ENCODE data around the gene BBLN. TPM values are rescaled to one million over a fixed set of nuclear protein-coding genes. Genes with fewer than 3 reads are reported as not detected.
"Not testable (repeated sequence)": the region's sequence is repeated elsewhere in the genome, so short reads cannot be mapped to it uniquely, and the experiment has no call there.

Gene BBLN
- polyA plus RNA-seq, 1 donor = 39.7 TPM

DNA sequence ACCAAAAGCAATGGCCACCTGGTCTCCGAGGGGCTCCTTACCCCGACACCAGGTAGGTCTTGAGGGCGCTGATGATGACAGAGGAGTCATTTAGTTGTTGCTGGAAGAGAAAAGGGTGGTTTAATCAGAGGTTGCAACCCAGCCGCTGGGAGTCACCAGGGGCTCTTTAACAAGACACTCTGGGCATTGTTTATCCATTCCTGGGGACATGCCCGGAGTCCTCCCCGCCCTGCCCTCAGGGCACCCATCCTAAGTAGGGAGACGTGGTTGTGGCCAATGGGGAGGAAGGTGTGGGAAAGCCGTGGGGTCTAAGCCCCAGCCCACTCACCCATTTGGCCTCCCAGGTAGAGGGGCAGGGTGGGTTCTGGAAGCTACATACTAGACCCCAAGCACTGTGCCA lies 35.6 kb upstream of the BBLN start:
- H3K36me3 ChIP-seq (ENCODE audit: control insufficient read depth, insufficient read depth, low read length) = peaks cover 55% of the 10 kb centered on the region
- H3K9me3 ChIP-seq (ENCODE audit: control insufficient read depth, low read depth, low read length) = peaks cover 10% of the 10 kb centered on the region
- no peak overlapping the region for H3K27ac ChIP-seq (ENCODE audit: low read length)
- no peak overlapping the region for H3K4me3 ChIP-seq (ENCODE audit: low read length)
- H3K4me1 ChIP-seq (ENCODE audit: control insufficient read depth, insufficient read depth, low read length) = peaks cover 16% of the 10 kb centered on the region
- no CpG with 5 or more reads among the region's 8 CpGs for WGBS (ENCODE audit: insufficient coverage, low lambda C conversion rate)
- no peak for DNase-seq
- no peaks in the 10 kb centered on the region for H3K27me3 ChIP-seq (ENCODE audit: control insufficient read depth, insufficient read depth, low read length)

DNA sequence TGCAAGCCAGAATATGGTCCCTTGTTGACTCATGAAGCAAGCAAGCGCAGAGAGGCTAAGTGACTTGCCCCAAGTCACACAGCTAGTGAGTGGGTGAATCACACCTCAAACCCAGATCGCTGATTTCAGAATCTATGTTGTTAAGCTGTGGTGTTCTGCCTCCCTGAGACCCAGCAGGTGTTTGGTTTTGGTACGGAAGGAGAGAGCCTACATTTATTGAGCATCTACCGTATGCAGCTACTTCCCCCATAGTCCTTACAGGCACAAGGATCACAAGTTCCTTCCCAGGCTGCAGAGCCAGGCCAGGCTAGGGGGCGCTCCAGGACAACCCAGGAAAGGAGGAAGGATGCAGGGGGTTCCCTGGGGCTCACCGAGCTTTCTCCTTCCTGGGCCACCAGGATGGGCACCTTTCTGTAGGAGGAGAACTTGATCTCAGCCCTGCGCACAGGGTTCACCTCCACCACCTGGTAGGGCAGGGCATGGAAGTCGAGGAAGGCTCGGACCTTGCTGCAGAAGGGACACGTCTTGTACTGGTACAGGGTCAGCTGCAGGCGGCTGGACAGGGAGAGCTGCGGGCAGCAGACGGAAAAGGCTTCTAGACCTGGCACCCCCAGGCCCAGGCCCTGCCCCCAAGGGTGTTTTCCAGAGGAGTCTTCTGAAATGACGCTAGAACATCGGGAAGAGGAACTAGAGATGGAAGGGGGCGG lies 35.0 kb upstream of the BBLN start:
- Histone ChIP-seq H3K27me3 (ENCODE audit: control insufficient read depth, insufficient read depth, low read length) (no peaks in the 10 kb centered on the region), H3K4me1 (ENCODE audit: control insufficient read depth, insufficient read depth, low read length) (peaks cover 16% of the 10 kb centered on the region), H3K4me3 (ENCODE audit: low read length) (no peak overlapping the region), H3K36me3 (ENCODE audit: control insufficient read depth, insufficient read depth, low read length) (peaks cover 54% of the 10 kb centered on the region), H3K27ac (ENCODE audit: low read length) (no peak overlapping the region), H3K9me3 (ENCODE audit: control insufficient read depth, low read depth, low read length) (peaks cover 11% of the 10 kb centered on the region)
- 72% methylated on average over 2 of the region's 16 CpGs for WGBS (ENCODE audit: insufficient coverage, low lambda C conversion rate)
- DNase-seq = peak; percentile 54 to 63

DNA sequence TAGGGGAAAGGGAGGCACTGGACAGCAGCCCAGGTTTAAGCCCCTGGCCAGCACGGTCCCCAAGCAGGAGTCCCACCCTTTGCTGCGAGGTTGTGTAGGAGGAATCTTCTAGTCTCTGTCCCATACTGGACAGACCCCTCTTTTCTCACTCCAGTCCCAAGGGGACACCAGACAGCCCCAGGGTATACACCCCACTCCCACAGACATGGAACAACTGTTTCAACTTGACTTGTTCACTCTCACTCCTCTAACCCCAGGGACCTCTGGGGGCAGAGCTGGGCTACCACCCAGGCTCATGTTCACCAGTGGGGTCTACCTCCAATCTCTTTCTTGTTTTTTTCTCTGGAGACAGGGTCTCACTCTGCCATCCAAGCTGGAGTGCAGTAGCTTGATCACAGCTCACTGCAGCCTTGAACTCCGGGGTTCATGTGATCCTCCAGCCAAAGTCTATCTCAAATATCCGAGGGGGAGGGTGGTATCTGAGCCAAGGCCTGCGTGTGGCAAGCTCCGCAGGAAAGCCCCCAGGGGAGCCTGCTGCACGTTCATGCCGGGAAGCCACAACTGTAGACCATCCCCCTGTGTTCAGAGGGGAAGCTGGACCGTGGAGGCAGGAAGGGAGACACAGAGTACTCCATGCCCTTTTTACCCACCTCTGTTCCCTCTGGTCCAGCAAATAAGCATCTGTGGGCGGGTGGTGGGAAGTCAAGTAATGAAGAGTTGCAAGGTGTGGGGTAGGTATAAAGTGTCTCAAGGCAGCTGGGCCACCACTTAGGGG lies 34.3 kb upstream of the BBLN start:
- H3K27me3 ChIP-seq (ENCODE audit: control insufficient read depth, insufficient read depth, low read length) = no peaks in the 10 kb centered on the region
- H3K4me1 ChIP-seq (ENCODE audit: control insufficient read depth, insufficient read depth, low read length) = peaks cover 21% of the 10 kb centered on the region
- DNase-seq = peak in 1 of 2 donors; percentile 11
- peaks cover 48% of the 10 kb centered on the region for H3K36me3 ChIP-seq (ENCODE audit: control insufficient read depth, insufficient read depth, low read length)
- H3K9me3 ChIP-seq (ENCODE audit: control insufficient read depth, low read depth, low read length) = peaks cover 11% of the 10 kb centered on the region
- H3K4me3 ChIP-seq (ENCODE audit: low read length) = peak overlapping the region; percentile 1
- no CpG with 5 or more reads among the region's 10 CpGs for WGBS (ENCODE audit: insufficient coverage, low lambda C conversion rate)
- no peak overlapping the region for H3K27ac ChIP-seq (ENCODE audit: low read length)

DNA sequence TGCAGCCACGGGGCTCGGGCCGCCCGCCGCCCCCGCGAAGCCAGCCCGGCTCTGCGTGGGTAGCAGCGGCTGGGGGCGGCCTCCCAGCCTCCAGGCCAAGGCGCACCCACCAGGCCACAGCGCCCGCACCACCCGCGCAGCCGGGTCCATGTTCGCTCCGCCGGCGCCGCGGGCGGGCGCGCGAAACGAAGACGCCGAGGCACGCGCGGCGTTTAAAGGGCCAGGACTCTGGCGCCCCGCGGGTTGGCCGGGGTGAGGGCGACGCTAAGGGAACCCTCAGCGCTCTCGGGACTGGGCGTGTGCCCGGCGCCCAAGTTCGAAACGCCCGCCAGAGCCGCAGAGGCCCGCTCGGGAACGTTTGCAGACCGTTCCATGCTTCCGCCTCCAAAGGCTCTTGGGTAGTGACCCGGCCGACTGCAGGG lies 32.5 kb upstream of the BBLN start, which contains the start of gene PTGES2:
Gene PTGES2, minus strand, starts transcription at position 162 of the 422 bp plus-strand sequence. Its CDS starts 12 bp downstream, at position 150.
- Histone ChIP-seq H3K27ac (ENCODE audit: low read length) (peak within 1 kb of the TSS; percentile 97), H3K4me1 (ENCODE audit: control insufficient read depth, insufficient read depth, low read length) (peaks cover 34% of the 10 kb centered on the region), H3K9me3 (ENCODE audit: control insufficient read depth, low read depth, low read length) (peaks cover 11% of the 10 kb centered on the region), H3K36me3 (ENCODE audit: control insufficient read depth, insufficient read depth, low read length) (peaks cover 31% of the 10 kb centered on the region), H3K4me3 (ENCODE audit: low read length) (peak within 1 kb of the TSS; percentile 100), H3K27me3 (ENCODE audit: control insufficient read depth, insufficient read depth, low read length) (no peaks in the 10 kb centered on the region)
- no CpG with 5 or more reads among the region's 56 CpGs for WGBS (ENCODE audit: insufficient coverage, low lambda C conversion rate)
- DNase-seq = peak; percentile 78 to 93

DNA sequence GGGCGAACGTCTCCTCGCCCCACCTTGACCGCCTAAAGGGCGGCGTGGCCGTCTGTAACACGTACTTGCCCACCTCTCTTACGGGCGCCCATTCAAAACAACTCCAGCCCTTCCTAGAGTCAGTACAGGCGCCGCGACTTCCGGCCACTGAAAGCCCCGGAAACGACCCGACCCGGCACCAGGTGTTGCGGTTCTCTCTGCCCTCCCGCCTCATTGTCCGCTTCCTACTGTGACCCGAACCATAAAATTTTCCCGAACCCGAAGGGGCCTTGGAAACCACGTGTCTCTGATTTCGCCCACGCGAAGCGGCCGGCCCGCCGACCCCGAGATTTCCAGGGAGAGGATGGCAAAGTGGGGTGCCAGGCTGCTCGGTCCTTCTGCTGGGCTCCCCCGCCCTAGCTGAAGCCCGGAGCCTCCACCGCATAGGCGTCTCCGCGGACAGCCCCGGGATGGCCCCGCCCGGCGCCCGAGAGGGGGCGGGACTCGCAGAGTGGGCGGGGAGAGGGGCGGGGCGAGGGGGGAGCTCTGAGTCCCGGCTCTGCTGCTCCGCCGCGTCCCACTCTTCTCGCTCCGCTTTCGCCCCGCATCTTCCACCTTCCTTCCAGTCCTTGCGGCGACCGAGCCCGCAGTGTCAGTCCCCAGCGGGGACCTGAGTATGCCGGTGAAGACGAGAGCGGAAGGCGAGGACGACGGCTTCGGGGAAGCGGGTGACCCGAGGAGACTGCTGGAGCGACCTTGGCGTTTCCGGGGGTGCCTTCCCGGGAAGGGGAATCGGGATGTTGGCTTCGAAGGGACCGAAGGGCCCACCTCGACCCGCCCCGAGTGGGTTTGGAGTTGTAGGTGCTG lies 31.9 kb upstream of the BBLN start:
- no CpG with 5 or more reads among the region's 82 CpGs for WGBS (ENCODE audit: insufficient coverage, low lambda C conversion rate)
- Histone ChIP-seq H3K9me3 (ENCODE audit: control insufficient read depth, low read depth, low read length) (peaks cover 11% of the 10 kb centered on the region), H3K4me1 (ENCODE audit: control insufficient read depth, insufficient read depth, low read length) (peaks cover 37% of the 10 kb centered on the region), H3K27me3 (ENCODE audit: control insufficient read depth, insufficient read depth, low read length) (no peaks in the 10 kb centered on the region), H3K36me3 (ENCODE audit: control insufficient read depth, insufficient read depth, low read length) (peaks cover 25% of the 10 kb centered on the region), H3K4me3 (ENCODE audit: low read length) (peak overlapping the region; percentile 100), H3K27ac (ENCODE audit: low read length) (peak overlapping the region; percentile 97)
- DNase-seq = peak; percentile 86 to 97

DNA sequence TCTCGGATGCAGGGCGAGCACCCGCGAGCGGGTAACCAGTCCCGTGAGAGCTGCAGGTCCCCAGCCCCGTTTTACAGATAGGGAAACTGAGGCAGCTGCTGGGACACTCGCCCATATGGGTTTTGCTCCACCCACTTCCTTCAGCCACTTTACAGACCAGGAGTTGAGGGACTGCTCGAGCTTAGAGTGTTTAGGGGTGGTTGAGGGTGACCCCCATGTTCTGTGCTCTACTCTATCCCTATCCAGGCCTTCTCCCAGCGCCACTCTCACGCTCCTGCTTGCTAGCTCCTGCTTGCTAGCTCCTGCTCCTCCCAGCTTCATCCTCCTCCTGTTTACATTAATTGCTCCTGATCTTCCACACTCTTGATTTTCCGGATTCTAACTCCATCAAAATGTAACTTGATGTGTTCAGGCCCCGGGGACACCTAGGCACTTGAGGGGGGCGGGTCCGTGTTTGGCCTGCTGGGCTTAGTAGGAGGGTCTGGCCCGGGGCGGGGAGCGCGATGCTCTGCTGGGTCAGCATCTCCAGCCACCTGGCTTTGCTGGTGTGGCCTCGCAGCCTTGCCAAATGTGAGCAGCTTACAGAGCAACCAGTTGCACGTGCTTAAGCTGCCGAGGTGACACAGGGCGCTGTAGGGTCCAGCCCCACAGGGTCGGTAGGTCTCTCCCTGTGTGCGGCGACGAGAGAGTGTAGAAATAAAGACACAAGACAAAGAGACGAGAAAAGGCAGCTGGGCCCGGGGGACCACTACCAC lies 31.1 kb upstream of the BBLN start:
- Histone ChIP-seq H3K9me3 (ENCODE audit: control insufficient read depth, low read depth, low read length) (peaks cover 11% of the 10 kb centered on the region), H3K4me3 (ENCODE audit: low read length) (peak overlapping the region; percentile 100), H3K4me1 (ENCODE audit: control insufficient read depth, insufficient read depth, low read length) (peaks cover 37% of the 10 kb centered on the region), H3K36me3 (ENCODE audit: control insufficient read depth, insufficient read depth, low read length) (peaks cover 18% of the 10 kb centered on the region), H3K27ac (ENCODE audit: low read length) (peak overlapping the region; percentile 97), H3K27me3 (ENCODE audit: control insufficient read depth, insufficient read depth, low read length) (no peaks in the 10 kb centered on the region)
- no peak for DNase-seq
- 63% methylated on average over 2 of the region's 29 CpGs for WGBS (ENCODE audit: insufficient coverage, low lambda C conversion rate)

DNA sequence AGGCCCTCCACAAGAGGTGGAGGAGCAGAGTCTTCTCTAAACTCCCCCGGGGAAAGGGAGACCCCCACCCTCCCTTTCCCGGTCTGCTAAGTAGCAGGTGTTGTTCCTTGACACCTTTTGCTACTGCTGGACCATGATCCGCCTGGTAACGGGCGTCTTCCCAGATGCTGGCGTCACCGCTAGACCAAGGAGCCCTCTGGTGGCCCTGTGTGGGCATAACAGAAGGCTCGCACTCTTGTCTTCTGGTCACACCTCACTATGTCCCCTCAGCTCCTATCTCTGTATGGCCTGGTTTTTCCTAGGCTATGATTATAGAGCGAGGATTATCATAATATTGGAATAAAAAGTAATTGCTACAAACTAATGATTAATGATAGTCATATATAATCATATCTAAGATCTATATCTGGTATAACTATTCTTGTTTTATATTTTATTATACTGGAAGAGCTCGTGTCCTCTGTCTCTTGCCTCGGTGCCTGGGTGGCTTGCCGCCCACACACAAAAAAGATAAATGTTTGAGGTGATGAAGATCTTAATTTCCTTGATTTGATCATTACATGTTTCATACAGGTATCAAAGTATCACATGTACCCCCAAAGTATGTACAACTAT lies 30.0 kb upstream of the BBLN start:
- DNase-seq; H3K36me3 ChIP-seq (ENCODE audit: control insufficient read depth, insufficient read depth, low read length); H3K27ac ChIP-seq (ENCODE audit: low read length); H3K27me3 ChIP-seq (ENCODE audit: control insufficient read depth, insufficient read depth, low read length); H3K4me3 ChIP-seq (ENCODE audit: low read length): not testable (repeated sequence)
- no CpG with 5 or more reads among the region's 12 CpGs for WGBS (ENCODE audit: insufficient coverage, low lambda C conversion rate)
- H3K4me1 ChIP-seq (ENCODE audit: control insufficient read depth, insufficient read depth, low read length) = peaks cover 37% of the 10 kb centered on the region
- peaks cover 11% of the 10 kb centered on the region for H3K9me3 ChIP-seq (ENCODE audit: control insufficient read depth, low read depth, low read length)

DNA sequence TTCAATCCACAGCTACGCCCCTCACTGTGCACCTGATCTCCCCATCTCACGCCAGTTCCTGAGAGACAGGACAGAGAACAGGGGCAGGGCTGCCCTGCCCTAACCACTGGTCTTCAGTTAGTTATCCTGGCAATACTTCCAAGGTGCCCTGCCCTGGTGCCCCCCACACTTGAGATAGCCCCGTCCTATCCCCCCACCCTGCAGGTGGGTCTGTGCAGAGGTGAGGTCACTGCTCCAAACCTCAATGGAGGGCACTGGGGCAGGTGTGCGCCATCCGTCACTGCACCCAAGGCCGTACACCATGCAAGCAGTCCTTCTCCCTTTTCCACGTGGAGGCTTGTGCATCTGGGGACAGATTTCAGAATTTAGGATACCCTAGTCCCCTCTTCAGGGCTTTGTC lies 29.4 kb upstream of the BBLN start:
- not testable (repeated sequence) for H3K36me3 ChIP-seq (ENCODE audit: control insufficient read depth, insufficient read depth, low read length); H3K27me3 ChIP-seq (ENCODE audit: control insufficient read depth, insufficient read depth, low read length); DNase-seq; H3K4me3 ChIP-seq (ENCODE audit: low read length); H3K27ac ChIP-seq (ENCODE audit: low read length)
- WGBS (ENCODE audit: insufficient coverage, low lambda C conversion rate) = no CpG with 5 or more reads among the region's 7 CpGs
- Histone ChIP-seq H3K4me1 (ENCODE audit: control insufficient read depth, insufficient read depth, low read length) (peaks cover 36% of the 10 kb centered on the region), H3K9me3 (ENCODE audit: control insufficient read depth, low read depth, low read length) (peaks cover 11% of the 10 kb centered on the region)

DNA sequence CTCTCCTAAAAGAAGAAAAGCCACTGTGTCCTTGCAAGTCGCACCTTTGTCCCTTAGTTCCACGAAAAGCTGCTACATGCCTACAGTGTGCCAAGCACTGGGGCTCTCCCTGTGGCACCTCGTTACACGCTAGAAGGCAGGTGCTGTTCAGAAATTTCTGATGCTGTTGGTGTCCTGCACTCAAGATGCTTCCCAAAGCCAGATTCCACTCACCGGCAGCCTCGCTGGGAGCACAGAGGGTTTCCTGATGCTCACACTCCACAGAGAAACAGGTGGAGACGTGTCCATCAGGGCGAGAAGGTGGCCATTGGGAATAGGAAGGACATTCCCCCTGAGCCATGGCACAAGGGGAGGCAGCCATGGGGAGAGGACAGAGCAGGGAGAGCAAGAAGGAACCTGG lies 28.7 kb upstream of the BBLN start:
- DNase-seq; H3K4me3 ChIP-seq (ENCODE audit: low read length); H3K36me3 ChIP-seq (ENCODE audit: control insufficient read depth, insufficient read depth, low read length); H3K27me3 ChIP-seq (ENCODE audit: control insufficient read depth, insufficient read depth, low read length): not testable (repeated sequence)
- peaks cover 11% of the 10 kb centered on the region for H3K9me3 ChIP-seq (ENCODE audit: control insufficient read depth, low read depth, low read length)
- H3K27ac ChIP-seq (ENCODE audit: low read length) = peak overlapping the region; percentile 75
- peaks cover 29% of the 10 kb centered on the region for H3K4me1 ChIP-seq (ENCODE audit: control insufficient read depth, insufficient read depth, low read length)
- no CpG with 5 or more reads among the region's 8 CpGs for WGBS (ENCODE audit: insufficient coverage, low lambda C conversion rate)
